Adrenal gland (tissue), 12 donors: ENCODE results near the gene ASF1A. TPM values are rescaled to one million over a fixed set of nuclear protein-coding genes. Genes with fewer than 3 reads are reported as not detected.

Source experiments
- DNase-seq, 7 donors: peaks; one replicate each; pipeline ENCODE4 v3.0.0-alpha.2; 2019 to 2020
- H3K27ac ChIP-seq, 5 donors: fragments of 200-600 bp; sonication (generic) in 4 of 5; 1 replicate in 3 of 5; 2 replicates in 2 of 5; pipeline versions ENCODE4 v1.5.1 to v1.8.0; 2016 to 2020; ENCODE audit warnings: mild to moderate bottlenecking in 1 of 5
- H3K27me3 ChIP-seq: fragments of 200-600 bp; 2 replicates; pipeline ENCODE4 v1.8.0; 2021
- H3K36me3 ChIP-seq, 2 donors: fragments of 200-600 bp; replicated peaks in 1 of 2; 1 replicate in 1 of 2; 2 replicates in 1 of 2; pipeline versions ENCODE4 v1.5.1 to v1.8.0; 2018 to 2022
- H3K4me1 ChIP-seq, 2 donors: fragments of 200-600 bp; replicated peaks in 1 of 2; 1 replicate in 1 of 2; 2 replicates in 1 of 2; pipeline versions ENCODE4 v1.5.1 to v1.8.0; 2018 to 2021
- H3K4me3 ChIP-seq, 4 donors: fragments of 200-600 bp; sonication (generic) in 3 of 4; one replicate each; pipeline ENCODE4 v1.5.1; 2016 to 2018
- H3K9me3 ChIP-seq, 3 donors: fragments of 200-600 bp; sonication (generic) in 1 of 3; replicated peaks in 1 of 3; 1 replicate in 2 of 3; 2 replicates in 1 of 3; pipeline versions ENCODE4 v1.5.1 to v1.8.0; 2016 to 2021
- CTCF ChIP-seq, 6 experiments: fragments of 450-650 bp in 4 of 6; fragments of 200-600 bp in 2 of 6; sonication (generic) in 1 of 6; IDR thresholded peaks; 1 replicate in 5 of 6; 2 replicates in 1 of 6; pipeline versions ENCODE4 v1.5.1 to v1.8.0; 2016 to 2021; ENCODE audit warnings: antibody characterized with exemption in 6 of 6, mild to moderate bottlenecking in 2 of 6, moderate library complexity in 1 of 6
- POLR2A ChIP-seq, 2 donors: fragments of 450-650 bp; IDR thresholded peaks; one replicate each; pipeline ENCODE4 v1.6.1; 2017; ENCODE audit warnings: antibody characterized with exemption in 2 of 2, mild to moderate bottlenecking in 2 of 2, moderate library complexity in 1 of 2
- WGBS, 4 donors: extraction: QIAGEN DNeasy Blood & Tissue Kit in 2 of 4; methylation state at CpG; one replicate each; pipeline versions ENCODE4 v1.1.5 to v1.1.7; 2013 to 2017; 5-methylcytosine and 5-hydroxymethylcytosine counted together
- intact Hi-C, 2 donors: fragments of 100-400 bp; cut with DNase I; formaldehyde crosslinking; loops; one replicate each; pipeline versions ENCODE4 v1.14.1 to v1.15.0; 2022 to 2023
- polyA plus RNA-seq, 3 donors: library from polyadenylated mRNA; stranded (reverse); fragments of 200-250 nt in 2 of 3; fragments of 350-450 nt in 1 of 3; fragmentation: Illumina TruSeq in 1 of 3; extraction: RNeasy Lipid Tissue Mini Kit (QIAGEN cat#74804) in 1 of 3; gene quantifications; one replicate each; pipeline ENCODE4 v1.2.3, GENCODE V29; 2013 to 2014
- total RNA-seq, 9 donors: library from RNA; depleted of rRNA in 4 of 9; stranded (reverse); fragments of >200 nt in 4 of 9; fragments of 120-200 nt in 1 of 9; fragmentation: NEBNext Ultra II Directional in 1 of 9; extraction: Animal tissue kit (Norgen Biotek cat#: 25700) in 1 of 9; gene quantifications; one replicate each; pipeline versions ENCODE4 v1.1.0 to v1.2.4, GENCODE V29; 2013 to 2023
- donor health status: healthy with polysubstance abuse.
- donor health status: Bipolar disorder and iron deficiency.
- donor health status: DM: yes; HTN: yes; CAD: no.
- donor health status: DM: no; HTN: no; CAD: no.
- donor health status: DM: no; HTN: no; CAD: no.
- donor health status: DM: yes; HTN: yes; CAD: no.

Gene ASF1A
- total and polyA plus RNA-seq, 12 donors, result 8.7 to 107 (median 21.5) TPM

DNA sequence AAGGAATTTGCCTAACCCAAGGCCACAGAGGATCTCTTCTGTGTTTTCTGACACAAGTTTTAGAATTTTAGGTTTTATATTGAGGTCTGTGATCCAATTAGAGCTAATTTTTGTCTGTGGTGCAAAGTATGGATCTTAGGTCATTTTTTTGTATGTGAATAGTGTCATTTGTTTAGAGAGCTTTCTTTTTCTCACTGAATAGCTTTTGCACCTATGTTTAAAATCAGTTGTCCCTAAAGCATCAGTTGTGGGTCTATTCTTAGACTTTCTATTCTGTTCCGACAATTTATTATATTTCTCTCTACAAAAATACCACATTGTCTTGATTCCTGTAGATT is 41.3 kb downstream of the ASF1A start:
- WGBS, 4 donors, result 5 to 21% (median 13%) methylated on average over 1 of the region's 1 CpG
- TF ChIP-seq CTCF (IDR thresholded peaks at IDR 0.05) (no peak), POLR2A (IDR thresholded peaks at IDR 0.05) (no peak)
- DNase-seq, result no peak
- intact Hi-C loops, result no loop called here
- Histone ChIP-seq H3K4me1 (peaks cover 5 to 22% of the 10 kb centered on the region in 2 donors), H3K27me3 (no peaks in the 10 kb centered on the region), H3K9me3 (no peaks in the 10 kb centered on the region), H3K27ac (peak overlapping the region; percentile 89 to 96 (median 95)), H3K36me3 (peaks cover 0 to 7% of the 10 kb centered on the region in 2 donors), H3K4me3 (peak overlapping the region in 3 of 4 donors; percentile 77 to 96 (median 81))

DNA sequence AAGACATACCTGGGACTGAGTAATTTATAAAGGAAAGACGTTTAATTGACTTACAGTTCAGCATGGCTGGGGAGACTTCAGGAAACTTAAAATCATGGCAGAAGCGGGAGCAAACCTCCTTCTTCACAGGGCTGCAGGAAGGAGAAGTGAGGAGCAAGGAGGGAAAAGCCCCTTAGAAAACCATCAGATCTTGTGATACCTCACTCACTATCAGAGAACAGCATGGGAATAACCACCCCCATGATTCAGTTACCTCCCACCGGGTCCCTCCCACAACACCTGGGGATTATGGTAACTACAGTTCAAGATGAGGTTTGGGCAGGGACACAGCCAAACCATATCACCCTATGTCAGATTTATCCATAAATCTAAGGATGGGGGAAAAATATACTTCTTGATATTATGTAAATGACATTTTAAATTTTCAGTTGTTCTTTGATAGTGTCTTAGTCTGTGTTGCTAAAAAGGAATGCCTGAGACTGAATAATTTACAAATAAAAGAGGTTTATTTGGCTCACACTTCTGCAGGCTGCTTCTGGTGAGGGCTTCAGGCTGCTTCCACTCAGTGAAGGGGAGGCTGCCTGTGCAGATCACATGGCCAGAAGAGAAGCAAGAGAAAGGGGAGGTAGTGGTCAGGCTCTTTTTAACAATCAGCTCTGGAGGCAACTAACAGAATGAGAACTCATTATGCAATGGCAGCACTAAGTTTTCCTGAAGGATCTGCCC is 42.2 kb downstream of the ASF1A start:
- H3K27me3 ChIP-seq, result no peaks in the 10 kb centered on the region
- intact Hi-C loops, result no loop called here
- TF ChIP-seq POLR2A (IDR thresholded peaks at IDR 0.05) (no peak), CTCF (IDR thresholded peaks at IDR 0.05) (no peak)
- no peaks in the 10 kb centered on the region for H3K36me3 ChIP-seq
- no peak for DNase-seq
- no peak overlapping the region for H3K4me3 ChIP-seq
- no peaks in the 10 kb centered on the region for H3K9me3 ChIP-seq
- 67 to 83% (median 79%) methylated on average over 3 of the region's 3 CpGs for WGBS, 4 donors
- peak overlapping the region in 2 of 5 donors; percentile 95 for H3K27ac ChIP-seq
- H3K4me1 ChIP-seq, result peaks cover 5 to 22% of the 10 kb centered on the region in 2 donors

DNA sequence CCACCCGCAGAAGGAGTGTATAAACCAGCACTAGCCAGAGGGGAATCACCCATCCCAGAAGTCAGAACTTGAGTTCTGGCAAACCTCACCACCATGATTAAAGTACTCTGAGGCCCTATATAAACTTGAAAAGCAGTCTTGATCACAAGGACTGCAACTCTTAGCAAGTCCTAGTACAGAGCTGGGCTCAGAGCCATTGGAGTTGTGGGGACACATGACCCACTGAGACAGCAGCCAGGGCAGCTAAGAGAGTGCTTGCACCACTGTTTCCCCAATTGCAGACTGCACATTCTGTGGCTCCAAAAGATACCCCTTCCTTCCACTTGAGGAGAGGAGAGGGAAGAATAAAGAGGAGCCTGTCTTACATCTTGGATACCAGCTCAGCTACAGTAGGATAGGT is 45.7 kb downstream of the ASF1A start:
- Histone ChIP-seq H3K27ac (no peak overlapping the region), H3K4me3 (no peak overlapping the region), H3K27me3 (no peaks in the 10 kb centered on the region), H3K36me3 (no peaks in the 10 kb centered on the region), H3K9me3 (peaks cover 0 to 5% (median 0%) of the 10 kb centered on the region in 3 donors), H3K4me1 (peaks cover 0 to 7% of the 10 kb centered on the region in 2 donors)
- TF ChIP-seq POLR2A (IDR thresholded peaks at IDR 0.05), result no peak
- 90 to 100% (median 100%) methylated on average over 1 of the region's 1 CpG for WGBS, 4 donors
- intact Hi-C loops, result no loop called here
- DNase-seq, result peak in 1 of 7 donors; percentile 8

- peaks cover 0 to under 1% of the 10 kb centered on the region in 2 donors for H3K4me1 ChIP-seq
- H3K36me3 ChIP-seq, result no peaks in the 10 kb centered on the region
- DNase-seq, result no peak
- H3K9me3 ChIP-seq, result peaks cover 0 to 8% (median 7%) of the 10 kb centered on the region in 3 donors
- 71 to 99% (median 94%) methylated on average over 1 to 2 of the region's 2 CpGs for WGBS, 4 donors
- TF ChIP-seq CTCF (IDR thresholded peaks at IDR 0.05), result no peak
- H3K27ac ChIP-seq, result no peak overlapping the region
- H3K27me3 ChIP-seq, result no peaks in the 10 kb centered on the region
- no peak overlapping the region for H3K4me3 ChIP-seq
- intact Hi-C loops, result no loop called here
Observed at GRCh38 chr6:118940770-118941169, 46.8 kb downstream of the ASF1A start.

DNA sequence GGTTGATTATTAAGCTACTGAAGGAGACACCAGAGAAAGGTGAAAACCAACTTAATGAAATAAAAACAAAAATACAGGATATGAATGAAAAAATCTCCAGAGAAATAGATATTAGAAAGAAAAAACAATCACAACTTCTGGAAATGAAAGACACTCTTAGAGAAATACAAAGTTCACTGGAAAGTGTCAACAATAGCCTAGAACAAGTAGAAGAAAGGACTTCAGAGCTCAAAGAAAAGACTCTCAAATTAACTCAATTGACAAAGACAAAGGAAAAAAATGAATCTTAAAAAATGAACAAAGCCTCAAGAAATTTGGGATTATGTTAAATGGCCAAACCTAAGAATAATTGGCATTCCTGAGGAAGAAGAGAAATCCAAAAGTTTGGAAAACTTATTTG is 51.3 kb downstream of the ASF1A start:
- H3K27ac ChIP-seq, result no peak overlapping the region
- H3K9me3 ChIP-seq, result peaks cover 0 to 8% (median 8%) of the 10 kb centered on the region in 3 donors
- DNase-seq, result no peak
- no peaks in the 10 kb centered on the region for H3K36me3 ChIP-seq
- H3K4me3 ChIP-seq, result no peak overlapping the region
- no peaks in the 10 kb centered on the region for H3K4me1 ChIP-seq
- intact Hi-C loops, result no loop called here
- H3K27me3 ChIP-seq, result no peaks in the 10 kb centered on the region
- TF ChIP-seq CTCF (IDR thresholded peaks at IDR 0.05) (no peak), POLR2A (IDR thresholded peaks at IDR 0.05) (no peak)
